ENCODE measurements around the gene RCBTB1.
A peak's percentile ranks its signal among the peaks of the same experiment; 100 is the strongest.

The RCBTB1 gene

GRCh38 chr13:49512578-49512977, 72.8 kb downstream of the RCBTB1 start:
- no peak for DNase-seq (ENCODE audit: low read depth in 2 of 2)

- DNase-seq (ENCODE audit: low read depth in 2 of 2) = no peak
These were observed 81.4 kb downstream of the RCBTB1 start for GRCh38 chr13:49503951-49504350.

DNA sequence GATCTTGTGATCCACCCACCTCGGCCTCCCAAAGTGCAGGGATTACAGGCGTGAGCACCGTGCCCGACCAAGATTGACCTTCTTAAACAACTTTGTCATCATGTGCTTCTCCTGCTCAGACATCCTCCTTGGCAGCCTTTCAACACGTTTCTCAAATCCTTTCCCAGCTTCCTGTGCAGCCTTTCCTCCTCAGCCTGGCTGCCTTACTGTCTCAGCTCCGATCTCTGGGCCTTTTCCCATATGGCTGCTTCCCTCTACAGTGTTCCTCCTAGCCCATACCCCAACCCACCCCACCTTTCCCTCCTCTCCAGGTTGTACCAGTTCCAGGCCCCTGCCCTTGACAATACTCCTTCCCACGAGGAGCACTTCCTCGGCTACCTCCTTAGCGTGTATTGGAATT, 82.4 kb downstream of the RCBTB1 start:
- DNase-seq (ENCODE audit: low read depth in 2 of 2) = no peak

DNA sequence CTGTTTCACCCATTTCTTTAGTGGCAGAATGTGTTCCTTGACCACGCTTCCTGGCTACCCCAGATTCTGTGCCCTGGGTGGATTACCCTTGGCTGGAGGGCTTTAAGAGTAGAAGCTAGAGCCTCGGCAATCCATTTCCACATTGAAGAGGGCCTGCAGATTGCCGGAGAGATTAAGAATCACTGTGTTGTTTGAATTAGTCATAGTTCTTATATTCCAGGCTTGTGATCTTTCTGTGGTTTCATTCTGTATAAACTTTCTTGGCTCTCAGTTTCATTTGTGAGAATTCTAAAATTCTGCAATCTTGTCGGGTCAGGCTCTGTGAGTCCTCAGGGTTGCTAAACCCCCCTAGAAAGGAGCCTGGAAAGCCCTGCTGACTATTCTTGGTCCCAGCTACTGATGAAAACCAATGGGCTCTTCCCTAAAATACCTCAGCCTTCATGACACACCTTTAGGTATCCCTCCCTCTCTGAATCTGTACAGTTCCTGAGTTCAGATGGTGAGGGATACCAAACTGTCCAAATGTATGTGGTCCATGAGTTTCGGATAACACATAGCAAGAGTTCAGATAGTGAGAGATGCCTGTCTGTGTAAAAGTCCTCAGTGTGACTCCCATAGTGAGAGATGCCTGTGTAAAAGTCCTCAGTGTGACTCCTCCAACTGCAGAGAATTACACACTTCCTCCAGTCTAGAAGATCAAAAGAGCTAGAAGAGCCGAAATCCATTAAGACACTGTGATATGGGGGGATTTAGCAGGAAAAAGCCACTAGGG, 85.3 kb downstream of the RCBTB1 start:
- DNase-seq (ENCODE audit: low read depth in 2 of 2) = no peak

GRCh38 chr13:49498206-49498605, 87.2 kb downstream of the RCBTB1 start:
- DNase-seq (ENCODE audit: low read depth in 2 of 2) = no peak

DNA sequence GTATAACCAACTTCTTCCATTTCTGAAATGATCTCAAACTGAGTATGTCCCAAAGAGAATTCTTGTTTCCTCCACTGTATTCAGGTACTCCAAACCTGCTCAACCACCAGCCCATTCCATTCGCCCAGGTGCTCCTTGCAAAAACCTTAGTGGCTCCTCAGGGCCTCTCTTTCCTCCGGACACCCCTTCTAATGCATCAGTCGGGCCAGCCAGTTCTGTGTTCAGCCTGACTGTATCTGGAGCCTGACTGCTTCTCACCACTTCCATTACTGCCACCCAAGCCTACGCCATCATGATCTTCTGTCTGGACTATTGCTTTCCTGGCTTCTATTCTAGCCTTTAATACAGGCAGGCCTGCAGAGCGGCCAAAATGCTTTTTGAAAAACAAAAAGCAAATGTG, 88.1 kb downstream of the RCBTB1 start:
- no peak for DNase-seq (ENCODE audit: low read depth in 2 of 2)

DNA sequence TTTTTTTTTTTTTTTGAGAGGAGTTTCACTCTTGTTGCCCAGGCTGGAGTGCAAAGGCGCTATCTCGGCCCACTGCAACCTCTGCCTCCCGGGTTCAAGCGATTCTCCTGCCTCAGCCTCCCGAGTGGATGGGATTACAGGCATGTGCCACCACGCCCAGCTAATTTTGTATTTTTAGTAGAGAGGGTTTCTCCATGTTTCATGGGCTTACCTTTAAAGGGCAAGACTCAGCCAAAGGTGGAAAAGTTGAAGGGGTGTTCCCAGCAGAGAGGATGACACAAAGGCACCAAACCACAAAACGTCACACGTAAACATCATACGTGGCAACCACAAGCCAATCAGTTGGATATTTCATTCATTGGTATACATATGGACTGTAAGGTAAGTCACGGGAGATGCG, 88.5 kb downstream of the RCBTB1 start:
- DNase-seq (ENCODE audit: low read depth in 2 of 2) = peak; percentile 12 to 41

DNA sequence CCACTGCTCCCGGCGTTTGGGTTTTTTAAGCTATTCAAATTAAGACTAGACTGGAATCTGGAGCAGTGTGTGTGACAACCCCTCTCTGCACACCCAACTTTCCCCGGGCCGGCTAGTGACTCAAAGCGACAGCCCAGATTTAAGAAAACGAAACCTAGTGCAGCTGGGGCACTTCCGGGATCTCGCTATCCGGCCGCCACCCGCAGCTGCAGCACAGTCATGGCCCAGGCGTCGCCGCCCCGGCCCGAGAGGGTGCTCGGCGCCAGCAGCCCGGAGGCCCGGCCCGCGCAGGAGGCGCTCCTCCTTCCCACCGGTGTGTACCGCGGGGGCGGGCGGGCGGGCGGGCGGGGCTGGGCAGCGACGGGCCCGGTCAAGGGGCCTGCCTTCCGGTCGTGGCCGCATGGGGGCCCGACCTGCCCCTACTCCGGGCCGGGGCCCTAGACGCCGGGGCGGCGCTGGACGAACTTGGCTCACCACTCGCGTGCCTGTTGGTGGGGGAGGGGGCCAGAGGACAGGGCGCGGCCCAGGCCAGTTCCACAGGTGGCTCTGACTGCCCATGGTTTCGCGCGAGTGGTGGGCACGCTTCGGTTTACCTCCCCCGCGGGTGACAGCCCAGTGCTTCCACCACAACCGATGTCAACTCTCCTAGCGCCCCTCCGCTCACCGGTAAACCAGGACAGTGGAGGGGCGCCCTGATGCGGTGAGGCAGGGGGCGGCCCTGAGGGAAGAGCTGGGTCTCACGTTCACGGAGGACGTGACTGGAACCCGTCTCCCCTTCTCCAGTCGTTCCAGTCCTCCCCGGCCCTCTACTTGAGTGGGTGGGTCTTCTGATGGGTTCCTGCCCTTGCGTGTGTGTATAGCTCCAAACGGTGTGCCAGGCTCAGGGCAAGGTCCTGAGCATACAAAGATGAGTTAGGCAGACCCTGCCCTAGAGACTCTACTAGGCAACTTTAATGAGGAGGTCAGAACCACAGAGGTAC, 89.3 kb downstream of the RCBTB1 start, which contains the start of gene PHF11:
Gene PHF11, plus strand, starts transcription at position 171 of the 980 bp plus-strand sequence. Its CDS starts 49 bp downstream, at position 220.
- peak; percentile 76 to 84 for DNase-seq (ENCODE audit: low read depth in 2 of 2)

DNA sequence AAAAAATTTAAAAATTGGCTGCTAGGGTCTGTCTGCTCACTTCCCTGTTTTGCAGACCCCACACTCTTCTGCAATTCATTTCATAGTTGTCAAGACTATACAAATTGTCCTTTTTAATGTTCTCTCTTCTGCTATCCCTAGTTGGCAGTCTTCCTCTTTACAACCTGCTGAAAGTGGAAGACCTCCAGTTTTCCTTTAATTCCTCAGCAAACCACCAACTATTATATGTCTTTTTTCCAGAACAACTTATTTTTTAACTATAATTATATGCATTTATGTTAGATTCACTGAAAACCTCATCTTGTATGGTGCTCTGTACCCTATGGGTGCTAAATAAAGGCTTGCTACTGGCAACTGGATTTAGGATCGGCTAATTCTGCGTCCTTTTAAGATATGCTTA, 90.7 kb downstream of the RCBTB1 start:
- DNase-seq (ENCODE audit: low read depth in 2 of 2) = no peak

DNA sequence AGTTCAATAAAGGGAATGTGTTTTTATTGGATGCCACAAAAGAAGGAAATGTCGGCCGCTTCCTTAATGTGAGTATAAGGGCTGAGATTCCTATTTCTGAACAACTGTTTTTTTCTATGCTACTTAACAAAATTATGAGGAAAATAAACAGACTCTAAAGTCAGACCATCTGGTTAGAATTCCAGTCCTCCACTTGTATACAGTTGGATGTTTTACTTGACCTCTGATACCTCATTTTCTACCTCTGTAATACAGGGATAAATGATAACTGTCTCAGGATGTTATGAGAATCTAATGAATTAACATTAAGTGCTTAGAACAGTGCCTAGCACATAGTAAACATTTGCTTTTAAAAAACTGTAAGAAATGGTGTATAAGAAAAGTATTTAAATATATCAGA, 96.8 kb downstream of the RCBTB1 start:
- no peak for DNase-seq (ENCODE audit: low read depth in 2 of 2)
